Measurements from ENCODE around the gene SLC9A3.
A peak's percentile ranks its signal among the peaks of the same experiment; 100 is the strongest.

Gene SLC9A3

DNA sequence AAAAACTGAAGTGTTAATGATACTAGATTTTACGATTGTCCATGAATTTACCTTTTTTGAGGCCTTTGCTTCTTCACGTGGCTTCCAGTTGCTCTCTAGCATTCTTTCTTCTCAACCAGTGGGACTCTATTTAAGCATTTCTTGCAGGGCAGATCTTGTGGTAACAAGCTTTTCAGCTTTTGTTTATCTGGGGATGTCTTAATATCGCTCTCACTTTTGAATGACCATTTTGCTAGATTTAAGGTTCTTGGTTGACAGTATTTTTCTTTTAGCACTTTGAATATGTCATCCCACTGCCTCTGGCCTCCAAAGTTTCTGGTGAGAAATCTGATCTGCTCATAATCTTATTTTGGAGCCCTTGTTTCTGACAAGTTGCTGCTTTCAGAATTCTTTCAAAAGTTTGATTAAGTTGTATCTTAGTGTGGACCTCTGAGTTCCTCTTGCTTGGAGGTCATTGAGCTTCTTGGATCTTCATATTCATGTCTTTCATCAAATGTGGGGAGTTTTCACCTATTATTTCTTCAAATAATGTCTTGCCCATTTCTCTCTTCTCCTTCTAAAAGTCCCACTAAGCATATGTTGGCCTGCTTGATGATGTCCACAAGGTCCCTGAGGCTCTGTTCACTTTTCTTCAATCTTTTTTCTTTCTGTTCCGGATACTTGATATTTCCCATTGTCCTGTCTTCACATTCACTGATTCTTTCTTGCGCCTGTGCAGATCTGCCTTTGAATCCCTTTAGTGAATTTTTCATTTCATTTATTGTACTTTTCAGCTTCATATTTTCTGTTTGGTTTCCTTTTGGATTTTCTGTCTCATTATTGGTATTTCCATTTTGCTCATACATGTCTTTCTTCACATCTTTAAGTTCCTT lies 72.4 kb downstream of the SLC9A3 start:
- ChIA-PET CTCF (interaction anchor here (1.3 kb wide), 1 partner anchor 135 kb away, joined by 3 read pairs; no protein-coding TSS in a partner anchor), POLR2A (no interaction called here)
- Histone ChIP-seq H3K4me3 (ENCODE audit: low read depth, low read length) (no peak overlapping the region), H3K9me3 (ENCODE audit: control insufficient read depth, insufficient read depth, low read depth, low read length) (no peaks in the 10 kb centered on the region), H3K27ac (ENCODE audit: extremely low read depth, low read depth, low read length) (no peak overlapping the region), H3K4me1 (ENCODE audit: control insufficient read depth, insufficient read depth, low read length) (no peaks in the 10 kb centered on the region), H3K36me3 (ENCODE audit: control insufficient read depth in 2 of 2, insufficient read depth in 1 of 2, low read length in 2 of 2) (peaks cover 24 to 92% of the 10 kb centered on the region in 2 experiments)
- peak; percentile 46; the same call in 1 of the 2 replicates for TF ChIP-seq ZSCAN16 (tag by site-specific recombination; IDR thresholded peaks at IDR 0.05)
- TF ChIP-seq PRDM1 (tag by site-specific recombination; IDR thresholded peaks at IDR 0.05) = no peak
- peak; percentile 73 for TF ChIP-seq SETDB1 (IDR thresholded peaks at IDR 0.05; ENCODE audit: insufficient read length, low read length)
- TF ChIP-seq ZNF174 (tag by site-specific recombination; IDR thresholded peaks at IDR 0.05) = no peak
- TF ChIP-seq, protein P1, sequence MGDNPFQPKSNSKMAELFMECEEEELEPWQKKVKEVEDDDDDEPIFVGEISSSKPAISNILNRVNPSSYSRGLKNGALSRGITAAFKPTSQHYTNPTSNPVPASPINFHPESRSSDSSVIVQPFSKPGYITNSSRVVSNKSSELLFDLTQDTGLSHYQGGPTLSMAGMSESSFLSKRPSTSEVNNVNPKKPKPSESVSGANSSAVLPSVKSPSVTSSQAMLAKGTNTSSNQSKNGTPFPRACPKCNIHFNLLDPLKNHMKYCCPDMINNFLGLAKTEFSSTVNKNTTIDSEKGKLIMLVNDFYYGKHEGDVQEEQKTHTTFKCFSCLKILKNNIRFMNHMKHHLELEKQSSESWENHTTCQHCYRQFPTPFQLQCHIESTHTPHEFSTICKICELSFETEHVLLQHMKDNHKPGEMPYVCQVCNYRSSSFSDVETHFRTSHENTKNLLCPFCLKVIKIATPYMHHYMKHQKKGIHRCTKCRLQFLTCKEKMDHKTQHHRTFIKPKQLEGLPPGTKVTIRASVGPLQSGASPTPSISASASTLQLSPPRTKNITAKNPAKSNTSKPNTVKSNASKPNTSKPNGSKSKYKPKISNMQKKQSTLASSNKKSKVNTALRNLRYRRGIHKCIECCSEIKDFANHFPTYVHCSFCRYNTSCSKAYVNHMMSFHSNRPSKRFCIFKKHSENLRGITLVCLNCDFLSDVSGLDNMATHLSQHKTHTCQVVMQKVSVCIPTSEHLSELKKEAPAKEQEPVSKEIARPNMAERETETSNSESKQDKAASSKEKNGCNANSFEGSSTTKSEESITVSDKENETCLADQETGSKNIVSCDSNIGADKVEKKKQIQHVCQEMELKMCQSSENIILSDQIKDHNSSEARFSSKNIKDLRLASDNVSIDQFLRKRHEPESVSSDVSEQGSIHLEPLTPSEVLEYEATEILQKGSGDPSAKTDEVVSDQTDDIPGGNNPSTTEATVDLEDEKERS (tag by site-specific recombination; IDR thresholded peaks at IDR 0.05) = 0 out of 2 replicates have a peak, but pooled peaks have one; percentile 18
- peak; percentile 100 for TF ChIP-seq ZNF558 (tag by site-specific recombination; IDR thresholded peaks at IDR 0.05)

DNA sequence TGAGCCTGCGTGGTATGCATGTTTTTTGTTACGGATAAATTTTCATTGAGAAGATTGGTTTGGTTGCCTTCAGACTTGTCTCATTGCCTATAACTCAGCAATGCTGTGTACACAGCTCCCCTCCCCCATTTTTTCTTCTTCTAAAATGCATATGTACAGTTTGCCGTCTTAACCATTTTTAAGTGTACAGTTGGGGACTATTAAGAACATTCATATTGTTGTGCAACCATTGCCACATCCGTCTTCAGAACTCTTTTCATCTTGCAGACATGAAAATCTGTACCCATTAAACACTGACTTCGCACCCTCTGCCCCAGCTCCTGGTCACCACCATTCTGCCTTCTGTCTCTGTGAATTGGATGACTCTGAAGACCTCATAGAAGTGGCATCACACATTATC lies 75.1 kb downstream of the SLC9A3 start:
- POLR2A ChIA-PET = interaction anchor here (1.1 kb wide), 1 partner anchor 9 kb away, joined by 3 read pairs; no protein-coding TSS in a partner anchor
- CTCF ChIA-PET = interaction anchor here (0.9 to 1.5 kb wide), 2 partner anchors 132 kb away, joined by 3 to 4 read pairs; no protein-coding TSS in a partner anchor
- TF ChIP-seq, protein P2, sequence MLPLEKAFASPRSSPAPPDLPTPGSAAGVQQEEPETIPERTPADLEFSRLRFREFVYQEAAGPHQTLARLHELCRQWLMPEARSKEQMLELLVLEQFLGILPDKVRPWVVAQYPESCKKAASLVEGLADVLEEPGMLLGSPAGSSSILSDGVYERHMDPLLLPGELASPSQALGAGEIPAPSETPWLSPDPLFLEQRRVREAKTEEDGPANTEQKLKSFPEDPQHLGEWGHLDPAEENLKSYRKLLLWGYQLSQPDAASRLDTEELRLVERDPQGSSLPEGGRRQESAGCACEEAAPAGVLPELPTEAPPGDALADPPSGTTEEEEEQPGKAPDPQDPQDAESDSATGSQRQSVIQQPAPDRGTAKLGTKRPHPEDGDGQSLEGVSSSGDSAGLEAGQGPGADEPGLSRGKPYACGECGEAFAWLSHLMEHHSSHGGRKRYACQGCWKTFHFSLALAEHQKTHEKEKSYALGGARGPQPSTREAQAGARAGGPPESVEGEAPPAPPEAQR (tag by site-specific recombination; IDR thresholded peaks at IDR 0.05) = no peak
- TF ChIP-seq ZNF214 (tag by site-specific recombination; IDR thresholded peaks at IDR 0.05; ENCODE audit: borderline replicate concordance) (no peak), ZFP69B (tag by site-specific recombination; IDR thresholded peaks at IDR 0.05) (no peak)

DNA sequence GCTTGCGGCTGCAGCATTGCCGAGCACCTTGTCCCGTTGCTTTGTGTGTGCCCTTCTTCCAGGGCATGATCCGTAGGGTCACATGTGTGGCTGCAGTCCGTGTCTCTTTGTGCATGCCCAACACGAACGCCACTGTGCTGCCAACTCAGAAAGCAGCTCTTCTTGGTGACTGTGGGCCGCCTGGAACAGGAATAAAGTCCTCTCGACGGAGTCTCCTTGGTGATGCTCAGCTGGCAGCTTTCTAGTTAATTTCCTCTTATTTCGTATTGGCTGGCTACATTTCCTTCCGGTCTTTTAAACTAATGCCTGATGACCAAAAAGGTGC lies 75.5 kb downstream of the SLC9A3 start:
- Histone ChIP-seq H3K4me3 (ENCODE audit: low read depth, low read length) (no peak overlapping the region), H3K36me3 (ENCODE audit: control insufficient read depth in 2 of 2, insufficient read depth in 1 of 2, low read length in 2 of 2) (peaks cover 21 to 79% of the 10 kb centered on the region in 2 experiments), H3K4me1 (ENCODE audit: control insufficient read depth, insufficient read depth, low read length) (peaks cover 4% of the 10 kb centered on the region), H3K27ac (ENCODE audit: extremely low read depth, low read depth, low read length) (no peak overlapping the region), H3K9me3 (ENCODE audit: control insufficient read depth, insufficient read depth, low read depth, low read length) (no peaks in the 10 kb centered on the region)
- ChIA-PET POLR2A (interaction anchor here (1.1 kb wide), 1 partner anchor 9 kb away, joined by 3 read pairs; no protein-coding TSS in a partner anchor), CTCF (interaction anchor here (1.5 kb wide), 1 partner anchor 132 kb away, joined by 4 read pairs; no protein-coding TSS in a partner anchor)
- TF ChIP-seq ZNF302 (tag by site-specific recombination; IDR thresholded peaks at IDR 0.05; ENCODE audit: low read depth) (no peak), ZNF654 (tag by site-specific recombination; IDR thresholded peaks at IDR 0.05; ENCODE audit: low read depth) (no peak), ZNF596 (tag by site-specific recombination; IDR thresholded peaks at IDR 0.05) (no peak), ZNF133 (tag by site-specific recombination; IDR thresholded peaks at IDR 0.05) (no peak), ZNF600 (tag by site-specific recombination; IDR thresholded peaks at IDR 0.05) (no peak), ZNF114 (tag by site-specific recombination; IDR thresholded peaks at IDR 0.05) (no peak), ZNF335 (tag by site-specific recombination; conservative IDR thresholded peaks at IDR 0.05) (no peak), IKZF3 (tag by site-specific recombination; IDR thresholded peaks at IDR 0.05) (no peak)
- TF ChIP-seq, protein P3, sequence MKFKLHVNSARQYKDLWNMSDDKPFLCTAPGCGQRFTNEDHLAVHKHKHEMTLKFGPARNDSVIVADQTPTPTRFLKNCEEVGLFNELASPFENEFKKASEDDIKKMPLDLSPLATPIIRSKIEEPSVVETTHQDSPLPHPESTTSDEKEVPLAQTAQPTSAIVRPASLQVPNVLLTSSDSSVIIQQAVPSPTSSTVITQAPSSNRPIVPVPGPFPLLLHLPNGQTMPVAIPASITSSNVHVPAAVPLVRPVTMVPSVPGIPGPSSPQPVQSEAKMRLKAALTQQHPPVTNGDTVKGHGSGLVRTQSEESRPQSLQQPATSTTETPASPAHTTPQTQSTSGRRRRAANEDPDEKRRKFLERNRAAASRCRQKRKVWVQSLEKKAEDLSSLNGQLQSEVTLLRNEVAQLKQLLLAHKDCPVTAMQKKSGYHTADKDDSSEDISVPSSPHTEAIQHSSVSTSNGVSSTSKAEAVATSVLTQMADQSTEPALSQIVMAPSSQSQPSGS (tag by site-specific recombination; IDR thresholded peaks at IDR 0.05; ENCODE audit: low read depth) = no peak
- TF ChIP-seq, protein P4, sequence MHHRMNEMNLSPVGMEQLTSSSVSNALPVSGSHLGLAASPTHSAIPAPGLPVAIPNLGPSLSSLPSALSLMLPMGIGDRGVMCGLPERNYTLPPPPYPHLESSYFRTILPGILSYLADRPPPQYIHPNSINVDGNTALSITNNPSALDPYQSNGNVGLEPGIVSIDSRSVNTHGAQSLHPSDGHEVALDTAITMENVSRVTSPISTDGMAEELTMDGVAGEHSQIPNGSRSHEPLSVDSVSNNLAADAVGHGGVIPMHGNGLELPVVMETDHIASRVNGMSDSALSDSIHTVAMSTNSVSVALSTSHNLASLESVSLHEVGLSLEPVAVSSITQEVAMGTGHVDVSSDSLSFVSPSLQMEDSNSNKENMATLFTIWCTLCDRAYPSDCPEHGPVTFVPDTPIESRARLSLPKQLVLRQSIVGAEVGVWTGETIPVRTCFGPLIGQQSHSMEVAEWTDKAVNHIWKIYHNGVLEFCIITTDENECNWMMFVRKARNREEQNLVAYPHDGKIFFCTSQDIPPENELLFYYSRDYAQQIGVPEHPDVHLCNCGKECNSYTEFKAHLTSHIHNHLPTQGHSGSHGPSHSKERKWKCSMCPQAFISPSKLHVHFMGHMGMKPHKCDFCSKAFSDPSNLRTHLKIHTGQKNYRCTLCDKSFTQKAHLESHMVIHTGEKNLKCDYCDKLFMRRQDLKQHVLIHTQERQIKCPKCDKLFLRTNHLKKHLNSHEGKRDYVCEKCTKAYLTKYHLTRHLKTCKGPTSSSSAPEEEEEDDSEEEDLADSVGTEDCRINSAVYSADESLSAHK (tag by site-specific recombination; IDR thresholded peaks at IDR 0.05) = no peak
- TF ChIP-seq, protein P5, sequence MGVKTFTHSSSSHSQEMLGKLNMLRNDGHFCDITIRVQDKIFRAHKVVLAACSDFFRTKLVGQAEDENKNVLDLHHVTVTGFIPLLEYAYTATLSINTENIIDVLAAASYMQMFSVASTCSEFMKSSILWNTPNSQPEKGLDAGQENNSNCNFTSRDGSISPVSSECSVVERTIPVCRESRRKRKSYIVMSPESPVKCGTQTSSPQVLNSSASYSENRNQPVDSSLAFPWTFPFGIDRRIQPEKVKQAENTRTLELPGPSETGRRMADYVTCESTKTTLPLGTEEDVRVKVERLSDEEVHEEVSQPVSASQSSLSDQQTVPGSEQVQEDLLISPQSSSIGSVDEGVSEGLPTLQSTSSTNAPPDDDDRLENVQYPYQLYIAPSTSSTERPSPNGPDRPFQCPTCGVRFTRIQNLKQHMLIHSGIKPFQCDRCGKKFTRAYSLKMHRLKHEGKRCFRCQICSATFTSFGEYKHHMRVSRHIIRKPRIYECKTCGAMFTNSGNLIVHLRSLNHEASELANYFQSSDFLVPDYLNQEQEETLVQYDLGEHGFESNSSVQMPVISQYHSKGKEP (tag by site-specific recombination; IDR thresholded peaks at IDR 0.05) = no peak

More for the DNA sequence above, 75.1 kb downstream of the SLC9A3 start:
- Histone ChIP-seq H3K36me3 (ENCODE audit: control insufficient read depth in 2 of 2, insufficient read depth in 1 of 2, low read length in 2 of 2) (peaks cover 21 to 84% of the 10 kb centered on the region in 2 experiments), H3K4me1 (ENCODE audit: control insufficient read depth, insufficient read depth, low read length) (no peaks in the 10 kb centered on the region; the same call in 1 of the 2 replicates), H3K4me3 (ENCODE audit: low read depth, low read length) (no peak overlapping the region), H3K9me3 (ENCODE audit: control insufficient read depth, insufficient read depth, low read depth, low read length) (no peaks in the 10 kb centered on the region), H3K27ac (ENCODE audit: extremely low read depth, low read depth, low read length) (no peak overlapping the region)
